ENCODE measurements around the gene COA8.

DNA sequence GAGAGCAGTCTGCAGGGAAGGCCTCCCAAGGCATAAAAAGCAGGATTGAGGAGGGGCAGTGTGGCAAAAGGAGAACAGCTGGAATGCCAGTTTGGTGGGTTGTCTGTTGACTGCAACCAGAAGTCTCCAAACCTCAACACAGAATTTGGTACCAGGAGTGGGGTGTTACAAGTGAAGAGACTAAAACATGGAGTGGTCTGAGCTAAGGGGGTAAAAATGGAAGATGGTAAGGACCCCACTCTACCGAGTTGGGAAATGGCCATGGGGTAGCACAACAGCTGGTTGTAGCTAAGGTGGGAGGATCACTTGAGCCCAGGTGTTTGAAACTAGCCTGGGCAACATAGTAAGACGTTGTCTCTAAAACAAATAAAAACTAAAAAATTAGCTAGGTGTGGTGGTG lies 48.5 kb downstream of the COA8 start:
- TF ChIP-seq CTCF (IDR thresholded peaks at IDR 0.05; ENCODE audit: poor library complexity, severe bottlenecking): no peak
- no peak for TF ChIP-seq RAD21 (conservative IDR thresholded peaks at IDR 0.05)
- no peak for TF ChIP-seq MXI1 (conservative IDR thresholded peaks at IDR 0.05; ENCODE audit: poor library complexity, severe bottlenecking)
